Progenitor cell of endocrine pancreas (in vitro differentiated cells): ENCODE measurements around the gene GPRC6A. TPM values are rescaled to one million over a fixed set of nuclear protein-coding genes. Genes with fewer than 3 reads are reported as not detected.

Source experiments
- DNase-seq: peaks from one replicate; pipeline ENCODE4 v3.0.0; 2021; ENCODE audit warnings: low spot score; ENCODE audit not compliant: unreplicated experiment
- H3K27ac Mint-ChIP-seq: 2 replicates; pipeline ENCODE4 v1.8.0; 2021; ENCODE audit warnings: mild to moderate bottlenecking, moderate library complexity, mixed read lengths
- H3K27me3 Mint-ChIP-seq: 2 replicates; pipeline ENCODE4 v1.8.0; 2021; ENCODE audit warnings: mixed read lengths
- H3K36me3 Mint-ChIP-seq: 2 replicates; pipeline ENCODE4 v1.8.0; 2022; ENCODE audit warnings: mixed read lengths; ENCODE audit not compliant: insufficient read depth
- H3K4me1 Mint-ChIP-seq: 2 replicates; pipeline ENCODE4 v1.8.0; 2021; ENCODE audit warnings: low read depth, mixed read lengths
- H3K4me3 Mint-ChIP-seq: 2 replicates; pipeline ENCODE4 v1.8.0; 2021; ENCODE audit warnings: low read depth, mild to moderate bottlenecking, moderate library complexity, mixed read lengths
- H3K9me3 Mint-ChIP-seq: 2 replicates; pipeline ENCODE4 v1.8.0; 2021; ENCODE audit warnings: low read depth, mixed read lengths
- total RNA-seq: library from RNA; stranded (reverse); gene quantifications from 2 replicates; pipeline ENCODE4 v1.2.1, GENCODE V29; 2021
- TF ChIP-seq, protein P1 (sequence below): fragments of 200-600 bp; sonication (generic); IDR thresholded peaks from one replicate; pipeline ENCODE4 v1.5.0; 2021; ENCODE audit warnings: antibody characterized with exemption, mild to moderate bottlenecking; ENCODE audit not compliant: unreplicated experiment

The GPRC6A gene
- total RNA-seq, 1 donor from 2014 or later, result not detected

GRCh38 chr6:116761779-116762178, 67.1 kb downstream of the GPRC6A start:
- Mint-ChIP-seq H3K4me3 (no peak overlapping the region), H3K27ac (no peak overlapping the region), H3K27me3 (peaks cover 35% of the 10 kb centered on the region), H3K9me3 (no peaks in the 10 kb centered on the region), H3K36me3 (no peaks in the 10 kb centered on the region), H3K4me1 (peaks cover 4% of the 10 kb centered on the region)
- no peak for DNase-seq
- TF ChIP-seq, protein P1, sequence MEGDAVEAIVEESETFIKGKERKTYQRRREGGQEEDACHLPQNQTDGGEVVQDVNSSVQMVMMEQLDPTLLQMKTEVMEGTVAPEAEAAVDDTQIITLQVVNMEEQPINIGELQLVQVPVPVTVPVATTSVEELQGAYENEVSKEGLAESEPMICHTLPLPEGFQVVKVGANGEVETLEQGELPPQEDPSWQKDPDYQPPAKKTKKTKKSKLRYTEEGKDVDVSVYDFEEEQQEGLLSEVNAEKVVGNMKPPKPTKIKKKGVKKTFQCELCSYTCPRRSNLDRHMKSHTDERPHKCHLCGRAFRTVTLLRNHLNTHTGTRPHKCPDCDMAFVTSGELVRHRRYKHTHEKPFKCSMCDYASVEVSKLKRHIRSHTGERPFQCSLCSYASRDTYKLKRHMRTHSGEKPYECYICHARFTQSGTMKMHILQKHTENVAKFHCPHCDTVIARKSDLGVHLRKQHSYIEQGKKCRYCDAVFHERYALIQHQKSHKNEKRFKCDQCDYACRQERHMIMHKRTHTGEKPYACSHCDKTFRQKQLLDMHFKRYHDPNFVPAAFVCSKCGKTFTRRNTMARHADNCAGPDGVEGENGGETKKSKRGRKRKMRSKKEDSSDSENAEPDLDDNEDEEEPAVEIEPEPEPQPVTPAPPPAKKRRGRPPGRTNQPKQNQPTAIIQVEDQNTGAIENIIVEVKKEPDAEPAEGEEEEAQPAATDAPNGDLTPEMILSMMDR, result no peak

DNA sequence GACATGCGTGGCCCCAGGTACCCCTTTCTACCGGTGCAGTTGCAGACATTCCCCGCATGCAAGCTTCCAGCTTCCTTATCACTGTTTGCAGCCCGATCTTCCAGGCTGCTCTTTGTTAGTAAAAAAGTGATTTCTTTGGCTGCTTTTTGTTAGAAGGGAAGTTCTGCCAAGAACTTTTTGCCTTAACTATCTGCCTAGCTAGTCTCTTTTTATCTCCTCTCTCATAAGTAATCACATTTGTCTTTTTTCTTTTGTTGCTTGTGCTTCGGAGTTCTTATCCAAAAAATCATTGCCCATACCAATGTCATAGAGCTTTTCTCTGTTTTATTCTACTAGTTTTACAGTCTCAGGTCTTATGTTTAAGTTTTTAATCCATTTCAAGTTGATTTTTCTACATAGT, 83.7 kb downstream of the GPRC6A start:
- TF ChIP-seq, protein P1, result no peak
- Mint-ChIP-seq H3K27me3 (no peaks in the 10 kb centered on the region), H3K4me3 (no peak overlapping the region)

More for the DNA sequence above, 83.7 kb downstream of the GPRC6A start:
- peaks cover 3% of the 10 kb centered on the region for H3K4me1 Mint-ChIP-seq
- no peak overlapping the region for H3K27ac Mint-ChIP-seq
- H3K36me3 Mint-ChIP-seq, result peaks cover 3% of the 10 kb centered on the region
- DNase-seq, result no peak
- peaks cover 14% of the 10 kb centered on the region for H3K9me3 Mint-ChIP-seq

Other genes with a start within 250 kb of the GPRC6A start
- 5.4 and 6.3 TPM in 2 replicates for gene RSPH4A, start 212.6 kb downstream of the GPRC6A start, total RNA-seq
- gene ZUP1, start 160.3 kb downstream of the GPRC6A start, total RNA-seq, result 16.8 and 18.0 TPM in 2 replicates
- gene KPNA5, start 147.9 kb downstream of the GPRC6A start, total RNA-seq, result 21.1 and 24.5 TPM in 2 replicates
- gene FAM162B, start 63.4 kb downstream of the GPRC6A start, total RNA-seq, result 1.5 and 2.5 TPM in 2 replicates
- 28.7 and 34.2 TPM in 2 replicates for gene RFX6, start 48.2 kb upstream of the GPRC6A start, total RNA-seq